ENCODE measurements around the gene KIDINS220. TPM values are rescaled to one million over a fixed set of nuclear protein-coding genes. Genes with fewer than 3 reads are reported as not detected.

KIDINS220 gene
- total and polyA plus RNA-seq, 2 experiments from 2014 or later: 24.2 to 77.5 TPM

- DNase-seq (ENCODE audit: low spot score): no peak
- TF ChIP-seq EZH2phosphoT487 (IDR thresholded peaks at IDR 0.05; ENCODE audit: low read depth, severe bottlenecking, unreplicated experiment) (no peak), CTCF (IDR thresholded peaks at IDR 0.05; ENCODE audit: poor library complexity) (no peak), EZH2 (IDR thresholded peaks at IDR 0.05; ENCODE audit: borderline replicate concordance) (no peak)
- Histone ChIP-seq H3K27me3 (no peaks in the 10 kb centered on the region), H2AFZ (no peak overlapping the region), H3K79me2 (no peaks in the 10 kb centered on the region), H3K9me3 (ENCODE audit: low read depth) (no peaks in the 10 kb centered on the region), H3K9me2 (replicated peaks; ENCODE audit: insufficient read depth) (no peaks in the 10 kb centered on the region), H3K4me3 (no peak overlapping the region), H3K36me3 (replicated peaks; ENCODE audit: insufficient read depth, low read depth) (no peaks in the 10 kb centered on the region), H3K4me2 (no peak overlapping the region), H3K27ac (no peak overlapping the region), H4K20me1 (ENCODE audit: insufficient read depth, poor library complexity, severe bottlenecking) (no peaks in the 10 kb centered on the region), H3K4me1 (ENCODE audit: insufficient read depth) (no peaks in the 10 kb centered on the region)
- 96% methylated on average over 4 of the region's 4 CpGs for WGBS (ENCODE audit: low lambda C conversion rate, missing lambda C conversion rate)
These were observed 16.0 kb upstream of the KIDINS220 start for GRCh38 chr2:8853426-8853825.

GRCh38 chr2:8851811-8852560, 14.6 kb upstream of the KIDINS220 start:
- Histone ChIP-seq H2AFZ (no peak overlapping the region), H3K27me3 (no peaks in the 10 kb centered on the region), H3K4me2 (no peak overlapping the region), H4K20me1 (ENCODE audit: insufficient read depth, poor library complexity, severe bottlenecking) (no peaks in the 10 kb centered on the region), H3K27ac (no peak overlapping the region), H3K4me1 (ENCODE audit: insufficient read depth) (no peaks in the 10 kb centered on the region), H3K4me3 (no peak overlapping the region), H3K79me2 (no peaks in the 10 kb centered on the region), H3K9me3 (ENCODE audit: low read depth) (no peaks in the 10 kb centered on the region), H3K9me2 (replicated peaks; ENCODE audit: insufficient read depth) (no peaks in the 10 kb centered on the region), H3K36me3 (replicated peaks; ENCODE audit: insufficient read depth, low read depth) (no peaks in the 10 kb centered on the region)
- 60% methylated on average over 10 of the region's 10 CpGs for WGBS (ENCODE audit: low lambda C conversion rate, missing lambda C conversion rate)
- peak; percentile 40 for DNase-seq (ENCODE audit: low spot score)
- TF ChIP-seq EZH2phosphoT487 (IDR thresholded peaks at IDR 0.05; ENCODE audit: low read depth, severe bottlenecking, unreplicated experiment) (no peak), EZH2 (IDR thresholded peaks at IDR 0.05; ENCODE audit: borderline replicate concordance) (no peak), CTCF (IDR thresholded peaks at IDR 0.05; ENCODE audit: poor library complexity) (no peak)

DNA sequence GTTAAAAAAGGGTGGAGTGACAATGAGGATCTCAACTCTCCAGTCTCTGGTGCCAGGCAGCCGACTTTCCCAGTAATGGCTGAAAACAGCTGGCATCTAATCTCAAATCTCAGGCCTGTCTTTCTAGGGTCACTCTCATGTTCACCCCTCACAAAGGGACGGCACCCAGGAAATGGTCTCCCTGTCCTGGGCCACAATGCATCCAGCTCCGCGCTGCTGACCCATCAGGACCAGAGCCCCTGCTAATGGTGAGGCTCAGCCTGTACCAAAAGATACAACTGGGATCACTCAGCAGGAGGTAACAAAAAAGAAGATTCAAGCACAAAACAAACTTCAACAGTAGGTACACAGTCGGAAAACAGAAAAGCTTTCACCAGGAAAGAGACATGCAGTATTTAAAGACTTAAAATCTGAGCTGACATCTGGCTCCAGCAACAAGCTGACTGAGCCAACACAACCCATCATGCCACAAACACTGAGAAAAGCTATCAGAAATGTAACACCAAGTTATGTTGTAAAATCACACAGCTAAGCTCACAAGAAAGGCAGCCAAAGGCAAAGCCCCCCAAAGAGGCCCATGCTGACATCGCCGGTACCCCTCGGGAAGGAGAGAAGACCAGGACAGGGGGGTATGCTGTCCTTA, 13.6 kb upstream of the KIDINS220 start:
- DNase-seq (ENCODE audit: low spot score): no peak
- H3K36me3 ChIP-seq (replicated peaks; ENCODE audit: insufficient read depth, low read depth): no peaks in the 10 kb centered on the region
- H3K79me2 ChIP-seq: no peaks in the 10 kb centered on the region
- H3K4me3 ChIP-seq: no peak overlapping the region
- no peaks in the 10 kb centered on the region for H4K20me1 ChIP-seq (ENCODE audit: insufficient read depth, poor library complexity, severe bottlenecking)
- no peaks in the 10 kb centered on the region for H3K27me3 ChIP-seq
- no peaks in the 10 kb centered on the region for H3K4me1 ChIP-seq (ENCODE audit: insufficient read depth)
- TF ChIP-seq EZH2 (IDR thresholded peaks at IDR 0.05; ENCODE audit: borderline replicate concordance): no peak
- TF ChIP-seq CTCF (IDR thresholded peaks at IDR 0.05; ENCODE audit: poor library complexity): no peak
- TF ChIP-seq EZH2phosphoT487 (IDR thresholded peaks at IDR 0.05; ENCODE audit: low read depth, severe bottlenecking, unreplicated experiment): no peak
- no peaks in the 10 kb centered on the region for H3K9me2 ChIP-seq (replicated peaks; ENCODE audit: insufficient read depth)
- no peaks in the 10 kb centered on the region for H3K9me3 ChIP-seq (ENCODE audit: low read depth)
- 85% methylated on average over 8 of the region's 8 CpGs for WGBS (ENCODE audit: low lambda C conversion rate, missing lambda C conversion rate)
- no peak overlapping the region for H2AFZ ChIP-seq
- no peak overlapping the region for H3K4me2 ChIP-seq
- no peak overlapping the region for H3K27ac ChIP-seq
